ENCODE measurements around the gene PRKAG2. TPM values are rescaled to one million over a fixed set of nuclear protein-coding genes. Genes with fewer than 3 reads are reported as not detected.

PRKAG2 gene
- total RNA-seq, 1 donor from 2014 or later: 130 TPM

DNA sequence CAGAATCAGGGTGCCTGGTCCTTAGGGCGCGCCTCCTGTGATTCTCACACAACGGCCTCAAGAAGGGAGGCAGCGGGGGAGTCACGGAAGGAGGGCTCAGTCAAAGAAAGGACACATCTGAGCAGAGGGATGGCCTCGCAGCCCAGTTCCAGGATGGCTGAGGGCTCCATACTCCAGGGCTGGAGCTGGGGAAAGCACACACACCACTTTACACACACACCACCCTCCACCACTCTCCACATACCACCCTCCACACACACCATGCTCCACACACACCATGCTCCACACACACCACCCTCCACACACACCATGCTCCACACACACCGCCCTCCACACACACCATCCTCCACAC is 22.2 kb downstream of the PRKAG2 start:
- no peaks in the 10 kb centered on the region for H3K36me3 ChIP-seq
- no peak for DNase-seq
- H3K4me3 ChIP-seq: no peak overlapping the region
- intact Hi-C loops (cut with micrococcal nuclease): no loop called here
- peaks cover 29% of the 10 kb centered on the region for H3K4me1 ChIP-seq
- H3K27ac ChIP-seq (replicated peaks): no peak overlapping the region
- TF ChIP-seq, protein P1, sequence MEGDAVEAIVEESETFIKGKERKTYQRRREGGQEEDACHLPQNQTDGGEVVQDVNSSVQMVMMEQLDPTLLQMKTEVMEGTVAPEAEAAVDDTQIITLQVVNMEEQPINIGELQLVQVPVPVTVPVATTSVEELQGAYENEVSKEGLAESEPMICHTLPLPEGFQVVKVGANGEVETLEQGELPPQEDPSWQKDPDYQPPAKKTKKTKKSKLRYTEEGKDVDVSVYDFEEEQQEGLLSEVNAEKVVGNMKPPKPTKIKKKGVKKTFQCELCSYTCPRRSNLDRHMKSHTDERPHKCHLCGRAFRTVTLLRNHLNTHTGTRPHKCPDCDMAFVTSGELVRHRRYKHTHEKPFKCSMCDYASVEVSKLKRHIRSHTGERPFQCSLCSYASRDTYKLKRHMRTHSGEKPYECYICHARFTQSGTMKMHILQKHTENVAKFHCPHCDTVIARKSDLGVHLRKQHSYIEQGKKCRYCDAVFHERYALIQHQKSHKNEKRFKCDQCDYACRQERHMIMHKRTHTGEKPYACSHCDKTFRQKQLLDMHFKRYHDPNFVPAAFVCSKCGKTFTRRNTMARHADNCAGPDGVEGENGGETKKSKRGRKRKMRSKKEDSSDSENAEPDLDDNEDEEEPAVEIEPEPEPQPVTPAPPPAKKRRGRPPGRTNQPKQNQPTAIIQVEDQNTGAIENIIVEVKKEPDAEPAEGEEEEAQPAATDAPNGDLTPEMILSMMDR (IDR thresholded peaks at IDR 0.05; ENCODE audit: borderline replicate concordance): no peak
- no peaks in the 10 kb centered on the region for H3K27me3 ChIP-seq (ENCODE audit: low read depth)
- H3K9me3 ChIP-seq (replicated peaks): no peaks in the 10 kb centered on the region

DNA sequence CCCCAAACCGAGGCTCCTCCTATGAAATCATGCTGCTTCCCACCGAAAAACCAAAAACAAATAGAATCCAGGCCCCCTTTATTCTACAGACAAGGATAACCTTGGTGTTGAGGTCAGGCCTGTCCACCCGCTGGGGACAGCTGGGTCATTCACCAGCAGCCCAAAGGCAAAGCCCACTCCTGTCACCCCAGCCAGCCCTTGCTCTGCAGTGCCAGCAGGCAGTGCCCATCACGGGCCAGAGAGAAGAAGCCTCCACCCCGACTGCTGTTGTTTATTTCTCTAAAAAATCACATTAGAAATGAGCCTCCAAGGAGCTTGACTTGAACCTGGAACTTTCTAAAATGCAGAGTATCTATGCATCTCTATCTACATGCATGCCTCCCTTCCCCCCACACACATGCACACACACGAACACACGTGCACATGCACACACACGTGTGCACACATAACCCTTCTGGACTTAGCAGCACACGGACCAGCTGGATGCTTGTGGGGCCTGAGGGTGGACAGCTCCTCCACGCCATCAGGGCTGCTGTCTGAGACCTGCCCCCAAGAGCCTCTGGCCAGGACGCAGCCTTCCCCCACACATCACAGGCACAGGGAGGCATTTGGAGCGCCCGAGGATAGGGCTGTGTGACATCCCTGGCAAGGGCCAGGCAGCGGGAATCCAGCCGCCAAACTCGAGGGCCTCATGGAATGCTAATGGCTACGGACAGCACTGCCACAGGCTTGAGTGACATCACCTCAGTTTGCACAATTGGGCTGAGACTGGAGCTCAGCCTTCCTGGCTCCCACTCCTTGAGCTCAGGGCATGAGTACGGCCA is 22.8 kb downstream of the PRKAG2 start:
- peak; percentile 56 for DNase-seq
- no peaks in the 10 kb centered on the region for H3K27me3 ChIP-seq (ENCODE audit: low read depth)
- no peak overlapping the region for H3K27ac ChIP-seq (replicated peaks)
- intact Hi-C loops (cut with micrococcal nuclease): no loop called here
- TF ChIP-seq, protein P1 (IDR thresholded peaks at IDR 0.05; ENCODE audit: borderline replicate concordance): no peak
- no peaks in the 10 kb centered on the region for H3K9me3 ChIP-seq (replicated peaks)
- H3K4me1 ChIP-seq: peaks cover 23% of the 10 kb centered on the region
- no peaks in the 10 kb centered on the region for H3K36me3 ChIP-seq
- H3K4me3 ChIP-seq: no peak overlapping the region

DNA sequence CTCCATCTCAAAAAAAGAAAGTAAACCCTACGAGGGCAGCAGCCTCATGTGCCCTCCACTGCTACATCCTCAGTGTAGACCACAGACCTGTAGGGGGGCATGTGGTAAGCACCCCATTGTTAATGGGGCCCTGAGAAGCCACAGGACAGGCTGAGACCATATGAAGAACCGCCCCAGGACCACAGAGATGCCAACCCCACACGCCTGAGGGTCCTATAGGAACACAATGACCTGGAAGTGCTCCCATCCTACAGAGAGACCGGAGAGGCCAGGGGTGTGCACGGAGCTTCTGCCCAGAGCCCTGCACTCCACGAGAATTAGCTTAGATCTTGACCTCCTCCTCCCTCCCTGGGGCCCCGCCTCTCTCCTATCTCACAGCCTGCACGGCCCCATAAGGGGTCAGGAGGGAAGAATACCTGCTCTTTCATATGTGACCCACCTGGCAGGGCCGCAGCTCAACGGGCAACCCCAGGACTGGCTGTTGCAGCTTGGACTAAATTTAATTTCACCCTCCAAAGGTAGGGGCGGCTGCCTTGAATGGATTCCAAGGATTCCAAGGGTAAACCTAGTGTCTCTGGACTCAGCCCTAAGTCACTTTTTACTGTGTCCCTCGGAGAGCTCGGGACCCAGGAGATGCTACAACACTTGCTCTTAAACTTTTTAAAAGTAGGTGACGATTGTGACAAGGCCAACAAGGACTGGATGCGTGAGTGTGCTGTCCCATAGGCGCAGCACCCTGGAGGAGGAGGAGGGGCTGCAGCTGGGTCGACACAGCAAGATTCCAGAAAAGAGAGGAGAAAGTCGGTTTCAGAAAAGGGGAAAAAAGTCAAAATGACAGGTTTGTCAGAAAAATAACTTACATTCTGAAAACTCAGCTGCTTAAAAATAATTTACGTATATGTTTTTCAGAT is 24.2 kb downstream of the PRKAG2 start:
- Histone ChIP-seq H3K27ac (replicated peaks) (no peak overlapping the region), H3K27me3 (ENCODE audit: low read depth) (no peaks in the 10 kb centered on the region), H3K4me3 (no peak overlapping the region), H3K4me1 (peaks cover 19% of the 10 kb centered on the region), H3K36me3 (no peaks in the 10 kb centered on the region), H3K9me3 (replicated peaks) (no peaks in the 10 kb centered on the region)
- TF ChIP-seq, protein P1 (IDR thresholded peaks at IDR 0.05; ENCODE audit: borderline replicate concordance): no peak
- intact Hi-C loops (cut with micrococcal nuclease): no loop called here
- peak; percentile 5 for DNase-seq

DNA sequence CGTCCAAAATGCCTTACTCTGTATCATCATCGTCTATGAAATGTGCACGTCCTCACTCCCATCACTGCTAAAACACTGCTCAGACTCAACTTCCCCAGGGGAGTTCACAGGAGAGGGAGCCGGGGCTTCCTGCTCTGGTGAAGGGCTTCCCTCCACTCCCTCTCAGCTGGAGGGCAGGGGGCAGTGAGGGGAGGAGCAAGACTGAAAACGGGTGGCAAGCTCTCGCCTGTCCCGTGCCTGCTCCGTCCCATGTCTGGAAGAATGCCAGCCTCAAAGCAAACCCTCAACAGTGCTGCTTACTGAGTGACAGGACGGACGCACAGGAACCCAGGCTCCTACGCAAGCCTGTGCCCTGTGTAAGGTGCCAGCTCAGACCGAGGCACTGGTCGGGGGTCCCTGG is 25.1 kb downstream of the PRKAG2 start:
- TF ChIP-seq, protein P1 (IDR thresholded peaks at IDR 0.05; ENCODE audit: borderline replicate concordance): no peak
- peak overlapping the region; percentile 14 for H3K4me3 ChIP-seq
- peak; percentile 28 for DNase-seq
- no peaks in the 10 kb centered on the region for H3K36me3 ChIP-seq
- no peaks in the 10 kb centered on the region for H3K27me3 ChIP-seq (ENCODE audit: low read depth)
- intact Hi-C loops (cut with micrococcal nuclease): no loop called here
- peaks cover 19% of the 10 kb centered on the region for H3K4me1 ChIP-seq
- no peak overlapping the region for H3K27ac ChIP-seq (replicated peaks)
- H3K9me3 ChIP-seq (replicated peaks): no peaks in the 10 kb centered on the region

DNA sequence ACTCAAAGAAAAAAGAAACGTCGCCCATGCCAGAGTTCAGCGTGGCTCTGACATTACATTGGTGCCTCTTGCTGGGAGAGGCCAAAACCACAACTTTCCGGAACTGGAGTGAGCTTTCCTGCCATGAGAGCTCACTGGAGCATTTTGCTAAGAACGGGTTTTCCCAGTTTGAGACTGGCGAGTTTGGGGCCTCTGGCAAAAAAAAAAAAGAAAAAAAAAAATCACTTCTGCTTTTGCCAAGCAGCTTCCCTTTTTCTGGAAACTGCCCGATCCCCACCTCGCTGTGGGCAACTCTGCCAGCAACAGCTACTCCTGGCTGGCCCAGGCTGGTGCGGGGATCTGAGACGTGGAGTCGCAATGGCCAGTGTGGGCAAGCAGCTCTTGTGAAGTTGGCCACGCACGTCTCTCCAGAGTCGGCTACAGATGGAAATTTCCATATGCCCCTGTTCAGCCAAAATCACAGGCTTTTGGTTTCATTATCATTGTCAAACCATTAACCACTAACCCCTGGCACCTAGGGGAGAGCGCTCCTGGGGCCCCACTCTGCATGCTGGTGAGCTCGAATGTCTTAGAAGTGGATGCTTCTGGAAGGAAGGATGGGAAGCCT is 25.7 kb downstream of the PRKAG2 start:
- Histone ChIP-seq H3K36me3 (no peaks in the 10 kb centered on the region), H3K27ac (replicated peaks) (no peak overlapping the region), H3K4me3 (peak overlapping the region; percentile 14), H3K9me3 (replicated peaks) (no peaks in the 10 kb centered on the region), H3K4me1 (peaks cover 19% of the 10 kb centered on the region), H3K27me3 (ENCODE audit: low read depth) (no peaks in the 10 kb centered on the region)
- intact Hi-C loops (cut with micrococcal nuclease): no loop called here
- TF ChIP-seq, protein P1 (IDR thresholded peaks at IDR 0.05; ENCODE audit: borderline replicate concordance): no peak
- peak; percentile 40 for DNase-seq
